BLaER1 treated with 17β-estradiol and CSF1 and Interleukin-3, amounts not matched to agents 10 nM and 100 nM (cell line): ENCODE results near the gene SHC2.

ENCODE experiments used
- H3K27ac ChIP-seq, 11 experiments: shearing (Covaris generic); formaldehyde crosslinking; 2 replicates each; pipeline ENCODE4 v1.8.1; 2022
- H3K27me3 ChIP-seq, 11 experiments: shearing (Covaris generic); formaldehyde crosslinking; 2 replicates each; pipeline ENCODE4 v1.8.1; 2022
- H3K36me3 ChIP-seq, 11 experiments: shearing (Covaris generic); formaldehyde crosslinking; 2 replicates each; pipeline ENCODE4 v1.8.1; 2022
- H3K4me1 ChIP-seq, 10 experiments: shearing (Covaris generic); formaldehyde crosslinking; 2 replicates each; pipeline ENCODE4 v1.8.1; 2022
- H3K4me2 ChIP-seq, 11 experiments: shearing (Covaris generic); formaldehyde crosslinking; 2 replicates each; pipeline ENCODE4 v1.8.1; 2022
- H3K4me3 ChIP-seq, 10 experiments: shearing (Covaris generic); formaldehyde crosslinking; 2 replicates each; pipeline ENCODE4 v1.8.1; 2022
- H3K9ac ChIP-seq, 11 experiments: shearing (Covaris generic); formaldehyde crosslinking; 2 replicates each; pipeline ENCODE4 v1.8.1; 2022
- H3K9me3 ChIP-seq, 11 experiments: shearing (Covaris generic); formaldehyde crosslinking; replicated peaks in 1 of 11; 2 replicates each; pipeline ENCODE4 v1.8.1; 2022
- H4K20me1 ChIP-seq, 11 experiments: shearing (Covaris generic); formaldehyde crosslinking; 2 replicates each; pipeline ENCODE4 v1.8.1; 2022
- Cebpa-rat ChIP-seq, 11 experiments: shearing (Covaris generic); IDR thresholded peaks; 2 replicates each; pipeline ENCODE4 v1.8.1; 2022

The SHC2 gene

DNA sequence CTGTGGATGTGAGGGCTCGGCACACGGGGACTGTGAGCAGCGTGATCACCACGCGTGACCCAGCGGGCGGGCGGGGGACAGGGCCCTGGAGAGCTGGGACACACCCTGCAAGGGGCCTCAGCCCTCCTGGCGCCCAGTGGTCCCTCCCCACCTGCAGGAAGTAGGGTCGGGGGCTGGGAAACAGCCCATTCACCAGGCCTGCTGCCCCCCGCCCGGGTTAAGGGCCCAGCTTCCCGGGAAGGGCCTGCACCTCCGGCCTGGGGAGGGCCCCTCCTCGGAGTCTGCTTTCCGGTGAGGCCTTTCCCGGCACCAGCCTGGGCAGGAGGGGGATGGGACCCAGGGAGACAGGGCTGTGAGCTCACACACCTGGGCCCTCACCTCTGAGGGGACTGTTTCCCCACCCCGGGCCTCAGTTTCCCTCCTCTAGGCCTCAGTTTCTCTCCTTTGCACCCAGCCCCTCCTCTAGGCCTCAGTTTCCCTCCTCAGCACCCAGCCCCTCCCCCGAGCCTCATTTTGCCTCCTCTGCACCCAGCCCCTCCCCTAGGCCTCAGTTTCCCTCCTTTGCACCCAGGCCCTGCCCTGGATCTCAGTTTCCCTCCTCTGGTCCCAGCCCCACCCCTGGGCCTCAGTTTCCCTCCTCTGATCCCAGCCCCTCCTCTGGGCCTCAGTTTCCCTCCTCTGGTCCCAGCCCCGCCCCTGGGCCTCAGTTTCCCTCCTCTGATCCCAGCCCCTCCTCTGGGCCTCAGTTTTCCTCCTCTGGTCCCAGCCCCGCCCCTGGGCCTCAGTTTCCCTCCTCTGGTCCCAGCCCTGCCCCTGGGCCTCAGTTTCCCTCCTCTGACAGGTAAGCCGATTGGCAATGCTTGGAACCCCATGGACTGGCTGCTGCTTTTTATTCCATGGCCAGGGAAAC is 33.6 kb upstream of the SHC2 start:
- Histone ChIP-seq H3K4me2 (0 out of 22 replicates have a peak overlapping the region, but pooled peaks of 3 of the 11 experiments have one; percentile 9 to 13 (median 10)), H4K20me1 (peaks cover 0 to 7% (median 0%) of the 10 kb centered on the region in 11 experiments; a peak in 2 of 22 replicates), H3K4me1 (peaks cover 12 to 37% (median 25%) of the 10 kb centered on the region in 10 experiments), H3K9ac (no peak overlapping the region), H3K27me3 (peaks cover 33 to 53% (median 35%) of the 10 kb centered on the region in 11 experiments), H3K4me3 (no peak overlapping the region), H3K9me3 (peaks cover 0 to 12% (median 8%) of the 10 kb centered on the region in 11 experiments; a peak in 13 of 22 replicates), H3K27ac (no peak overlapping the region), H3K36me3 (no peaks in the 10 kb centered on the region)
- no peak for TF ChIP-seq Cebpa-rat (IDR thresholded peaks at IDR 0.05)

DNA sequence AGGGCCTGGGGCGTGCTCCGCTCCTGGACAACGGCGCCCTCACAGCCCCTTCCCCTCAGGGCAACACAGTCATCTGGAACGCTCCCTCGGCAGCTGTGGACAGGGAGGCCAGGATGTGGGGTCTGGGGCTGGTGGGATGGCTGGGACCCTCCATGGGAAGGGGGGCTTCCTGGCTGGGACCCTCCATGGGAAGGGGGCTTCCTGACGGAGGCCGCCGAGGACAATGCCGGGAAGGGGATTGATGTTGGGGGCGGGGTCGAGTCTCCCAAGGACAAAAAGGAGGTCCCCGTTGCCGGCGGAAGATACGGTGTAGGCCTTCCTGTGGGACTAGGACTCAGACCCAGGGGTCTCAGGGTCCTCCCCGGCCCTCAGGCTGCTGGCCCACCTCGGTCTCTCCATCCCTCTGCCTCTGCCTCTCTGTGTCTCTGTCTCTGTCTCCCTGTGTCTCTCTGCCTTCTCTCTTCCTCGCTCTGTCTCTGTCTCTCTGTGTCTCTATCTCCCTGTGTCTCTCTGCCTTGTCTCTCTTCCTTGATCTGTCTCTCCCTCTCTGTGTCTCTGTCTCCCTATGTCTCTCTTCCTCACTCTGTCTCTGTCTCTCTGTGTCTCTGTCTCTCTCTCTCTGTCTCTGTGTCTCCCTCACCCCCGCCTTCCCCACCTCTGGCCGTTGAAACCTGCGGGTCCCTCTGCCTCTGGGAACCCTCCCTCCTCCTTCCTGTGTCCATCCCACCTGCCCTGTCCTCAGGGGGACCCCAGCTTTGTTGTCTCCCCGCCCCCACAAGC is 32.7 kb upstream of the SHC2 start:
- Histone ChIP-seq H4K20me1 (peaks cover 0 to 7% (median 0%) of the 10 kb centered on the region in 11 experiments; a peak in 2 of 22 replicates), H3K27me3 (peaks cover 26 to 46% (median 28%) of the 10 kb centered on the region in 11 experiments)

GRCh38 chr19:492091-492531 is 31.3 kb upstream of the SHC2 start:
- TF ChIP-seq Cebpa-rat (IDR thresholded peaks at IDR 0.05) = no peak
- no peak overlapping the region for H3K9ac ChIP-seq
- peaks cover 13 to 31% (median 14%) of the 10 kb centered on the region in 11 experiments for H3K27me3 ChIP-seq
- peaks cover 0 to 12% (median 8%) of the 10 kb centered on the region in 11 experiments; a peak in 13 of 22 replicates for H3K9me3 ChIP-seq
- H3K4me2 ChIP-seq = no peak overlapping the region
- H3K27ac ChIP-seq = no peak overlapping the region
- H3K36me3 ChIP-seq = no peaks in the 10 kb centered on the region
- peaks cover 14 to 30% (median 27%) of the 10 kb centered on the region in 10 experiments for H3K4me1 ChIP-seq
- H4K20me1 ChIP-seq = no peaks in the 10 kb centered on the region; a peak in 1 of 22 replicates
- no peak overlapping the region for H3K4me3 ChIP-seq

More for the DNA sequence above, 32.7 kb upstream of the SHC2 start:
- H3K4me2 ChIP-seq = 0 out of 22 replicates have a peak overlapping the region, but pooled peaks of 1 of the 11 experiments have one; percentile 9
- peaks cover 13 to 34% (median 26%) of the 10 kb centered on the region in 10 experiments for H3K4me1 ChIP-seq
- no peak overlapping the region for H3K9ac ChIP-seq
- TF ChIP-seq Cebpa-rat (IDR thresholded peaks at IDR 0.05) = no peak
- H3K27ac ChIP-seq = no peak overlapping the region
- H3K36me3 ChIP-seq = no peaks in the 10 kb centered on the region
- peaks cover 0 to 12% (median 8%) of the 10 kb centered on the region in 11 experiments; a peak in 13 of 22 replicates for H3K9me3 ChIP-seq
- no peak overlapping the region for H3K4me3 ChIP-seq

GRCh38 chr19:491146-491741 is 30.4 kb upstream of the SHC2 start:
- Histone ChIP-seq H3K27me3 (peaks cover 11 to 23% (median 11%) of the 10 kb centered on the region in 11 experiments), H3K9me3 (peaks cover 0 to 12% (median 8%) of the 10 kb centered on the region in 11 experiments; a peak in 13 of 22 replicates), H3K9ac (no peak overlapping the region), H3K4me2 (no peak overlapping the region; a peak in 2 of 22 replicates), H3K27ac (peak overlapping the region in 3 of 11 experiments; percentile 35 to 44 (median 41); a peak in 5 of 22 replicates), H4K20me1 (no peaks in the 10 kb centered on the region; a peak in 1 of 22 replicates), H3K4me3 (no peak overlapping the region), H3K4me1 (peaks cover 14 to 30% (median 27%) of the 10 kb centered on the region in 10 experiments), H3K36me3 (no peaks in the 10 kb centered on the region)
- no peak for TF ChIP-seq Cebpa-rat (IDR thresholded peaks at IDR 0.05)

DNA sequence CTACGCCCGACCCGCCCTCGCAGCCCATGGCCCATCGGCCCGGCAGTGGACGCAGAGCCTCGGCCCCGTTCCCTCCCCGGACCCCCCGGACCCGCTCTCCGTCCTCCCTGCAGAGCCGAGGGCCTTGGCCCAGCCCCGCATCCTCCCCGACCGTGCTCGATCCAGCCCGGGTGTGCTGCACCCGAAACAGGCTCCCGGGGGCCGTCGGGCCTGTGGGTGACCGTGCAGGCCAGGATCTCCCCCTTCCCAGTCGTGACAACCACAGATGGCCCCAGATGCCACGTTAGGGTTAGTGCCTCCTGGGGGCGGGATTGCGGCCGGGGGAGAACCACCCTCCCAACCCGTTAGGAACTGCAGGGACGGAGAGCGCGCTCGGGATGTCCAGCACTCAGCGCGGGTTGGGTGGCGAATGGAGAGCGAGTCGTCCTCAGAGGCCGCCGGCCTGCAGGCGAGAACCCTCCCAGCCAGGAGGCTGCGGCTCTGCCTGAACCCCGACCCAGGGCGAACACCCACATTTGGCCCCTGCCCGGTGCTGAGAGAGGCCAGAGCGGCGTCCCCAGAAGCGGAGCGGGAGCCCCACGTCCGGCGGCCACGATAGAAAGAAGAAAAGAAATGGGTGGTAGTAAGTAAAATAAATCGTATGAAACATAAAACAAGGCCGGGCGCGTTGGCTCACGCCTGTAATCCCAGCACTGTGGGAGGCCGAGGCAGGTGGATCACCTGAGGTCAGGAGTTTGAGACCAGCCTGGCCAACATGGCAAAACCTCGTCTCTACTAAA is 28.8 kb upstream of the SHC2 start:
- Histone ChIP-seq H3K9ac (peak overlapping the region; percentile 96 to 100 (median 99)), H3K4me2 (peak overlapping the region; percentile 87 to 99 (median 96)), H3K4me3 (peak overlapping the region; percentile 76 to 100 (median 92)), H3K9me3 (peaks cover 0 to 12% (median 8%) of the 10 kb centered on the region in 11 experiments; a peak in 13 of 22 replicates), H4K20me1 (no peaks in the 10 kb centered on the region; a peak in 1 of 22 replicates), H3K27ac (peak overlapping the region; percentile 61 to 100 (median 98); a peak in 21 of 22 replicates), H3K27me3 (peaks cover 0 to 7% (median 0%) of the 10 kb centered on the region in 11 experiments; a peak in 7 of 22 replicates), H3K4me1 (peaks cover 14 to 30% (median 25%) of the 10 kb centered on the region in 10 experiments), H3K36me3 (no peaks in the 10 kb centered on the region)
- no peak for TF ChIP-seq Cebpa-rat (IDR thresholded peaks at IDR 0.05)

- Histone ChIP-seq H3K9me3 (peaks cover 0 to 12% (median 8%) of the 10 kb centered on the region in 11 experiments; a peak in 13 of 22 replicates), H3K4me3 (peak overlapping the region; percentile 76 to 100 (median 92)), H3K4me1 (peaks cover 14 to 25% (median 20%) of the 10 kb centered on the region in 10 experiments)
Measured at GRCh38 chr19:488505-489417, 27.9 kb upstream of the SHC2 start.

More at GRCh38 chr19:488505-489417, 27.9 kb upstream of the SHC2 start:
- H3K9ac ChIP-seq = peak overlapping the region; percentile 96 to 100 (median 99)
- no peak for TF ChIP-seq Cebpa-rat (IDR thresholded peaks at IDR 0.05)
- no peaks in the 10 kb centered on the region for H3K36me3 ChIP-seq
- H3K4me2 ChIP-seq = peak overlapping the region; percentile 87 to 99 (median 96)
- H3K27ac ChIP-seq = peak overlapping the region; percentile 96 to 100 (median 98)
- no peaks in the 10 kb centered on the region for H3K27me3 ChIP-seq
- no peaks in the 10 kb centered on the region for H4K20me1 ChIP-seq
